HepG2 (cell line): ENCODE results near the gene CERT1. TPM values are rescaled to one million over a fixed set of nuclear protein-coding genes. Genes with fewer than 3 reads are reported as not detected.
"Not testable (repeated sequence)": the region's sequence is repeated elsewhere in the genome, so short reads cannot be mapped to it uniquely, and the experiment has no call there.

Experiments used
- ATAC-seq: fragments of 200-7000 bp; cut with Tn5 transposase; 3 replicates; pipeline ENCODE4 v1.9.1; 2020; ENCODE audit warnings: mild to moderate bottlenecking, moderate library complexity
- BruUV-seq: library from RNA; stranded (reverse); fragments of 400-500 nt; replicated peaks from 2 replicates; lab custom pipeline; 2021; lab: Mats Ljungman, UMichigan
- CTCF ChIA-PET: fragments of 300-600 bp; formaldehyde crosslinking; extraction: SDS; loops from one replicate; lab custom pipeline; 2021; ENCODE audit warnings: low total read pairs, inconsistent platforms, low intra/inter-chr PET ratio; lab: Yijun Ruan, JAX
- POLR2A ChIA-PET: fragments of 350-600 bp; sonication (Branson Sonifier 250); formaldehyde crosslinking; loops from one replicate; lab custom pipeline; 2020; ENCODE audit warnings: antibody characterized with exemption, inconsistent platforms; lab: Yijun Ruan, JAX
- DNase-seq: peaks from one replicate; pipeline ENCODE4 v3.0.0-alpha.2; 2015; ENCODE audit warnings: low spot score
- FAIRE-seq: peaks from 3 replicates; lab custom pipeline; 2011; peaks lifted over from hg19 to GRCh38; lab: Jason Lieb, UNC
- H2AFZ ChIP-seq: one replicate; pipeline ENCODE4 v1.6.1; 2011; ENCODE audit warnings: low read length, inconsistent platforms
- H3K27ac ChIP-seq: fragments of 300-600 bp; 3 replicates; pipeline ENCODE4 v1.8.0; 2011; ENCODE audit warnings: mixed run types, mild to moderate bottlenecking, mixed read lengths, low read length, inconsistent platforms; ENCODE audit not compliant: insufficient read depth; ENCODE audit errors: extremely low read length
- H3K27me3 ChIP-seq, 2 experiments: fragments of 200-600 bp in 1 of 2; 2 replicates in 1 of 2; 3 replicates in 1 of 2; pipeline versions ENCODE4 v1.6.0 to v1.8.0; 2011; ENCODE audit warnings: low read length in 2 of 2, mild to moderate bottlenecking in 2 of 2, moderate library complexity in 2 of 2, inconsistent platforms in 1 of 2; ENCODE audit not compliant: insufficient read depth in 2 of 2, control insufficient read depth in 1 of 2
- H3K36me3 ChIP-seq, 2 experiments: fragments of 200-600 bp in 1 of 2; replicated peaks in 1 of 2; 2 replicates in 1 of 2; 3 replicates in 1 of 2; pipeline versions ENCODE4 v1.5.1 to v1.8.0; 2011; ENCODE audit warnings: low read length in 2 of 2, inconsistent platforms in 1 of 2; ENCODE audit not compliant: insufficient read depth in 2 of 2, control insufficient read depth in 1 of 2
- H3K4me1 ChIP-seq: 2 replicates; pipeline ENCODE4 v1.5.1; 2012; ENCODE audit warnings: low read length, inconsistent platforms; ENCODE audit not compliant: insufficient read depth
- H3K4me2 ChIP-seq: 2 replicates; pipeline ENCODE4 v1.6.0; 2011; ENCODE audit warnings: low read depth, low read length, inconsistent platforms
- H3K4me3 ChIP-seq, 3 experiments: fragments of 200-600 bp in 1 of 3; sonication (generic), shearing (Covaris generic) in 1 of 3; replicated peaks in 1 of 3; 2 replicates each; pipeline ENCODE4 v1.5.1; 2011 to 2016; ENCODE audit warnings: low read length in 3 of 3, inconsistent platforms in 2 of 3, low read depth in 2 of 3, mild to moderate bottlenecking in 2 of 3, control low read depth in 1 of 3, mixed read lengths in 1 of 3; ENCODE audit not compliant: insufficient read depth in 1 of 3
- H3K79me2 ChIP-seq: one replicate; pipeline ENCODE4 v1.6.1; 2011; ENCODE audit warnings: low read length, inconsistent platforms; ENCODE audit not compliant: insufficient read depth
- H3K9ac ChIP-seq: 2 replicates; pipeline ENCODE4 v1.6.0; 2011; ENCODE audit warnings: mild to moderate bottlenecking, low read depth, low read length, inconsistent platforms; ENCODE audit not compliant: insufficient read depth
- H3K9me3 ChIP-seq: 2 replicates; pipeline ENCODE4 v1.5.1; 2012; ENCODE audit warnings: mild to moderate bottlenecking, low read length
- H4K20me1 ChIP-seq: 2 replicates; pipeline ENCODE4 v1.6.0; 2011; ENCODE audit warnings: inconsistent platforms, mild to moderate bottlenecking, low read length, moderate library complexity; ENCODE audit not compliant: insufficient read depth
- KDM2A ChIP-seq: sonication (generic); formaldehyde crosslinking; IDR thresholded peaks from 2 replicates; pipeline ENCODE4 v1.4.0; 2020; ENCODE audit warnings: low read depth, missing genetic modification reagents, borderline replicate concordance
- ZFP36L1 ChIP-seq: sonication (generic); formaldehyde crosslinking; IDR thresholded peaks from 2 replicates; pipeline ENCODE4 v1.8.0; 2022; ENCODE audit warnings: mild to moderate bottlenecking, missing genetic modification reagents, moderate library complexity
- WGBS: methylation state at CpG from one replicate; pipeline ENCODE4 v1.1.6; 2017; ENCODE audit warnings: low lambda C conversion rate; 5-methylcytosine and 5-hydroxymethylcytosine counted together
- in situ Hi-C: cut with HindIII; loops from 2 replicates; pipeline ENCODE4 v1.10.0; 2017; ENCODE audit warnings: low pct_unique_long_range_greater_than_20kb; ENCODE audit not compliant: extremely low pct_ligation_motif_present
- intact Hi-C: fragments of 100-400 bp; cut with micrococcal nuclease; formaldehyde crosslinking; loops from one replicate; pipeline ENCODE4 v1.10.0; 2022; ENCODE audit not compliant: unreplicated experiment
- polyA plus RNA-seq, 8 experiments: library from polyadenylated mRNA; depleted of rRNA in 3 of 8; stranded (reverse) in 7 of 8; unstranded in 1 of 8; fragments of >200 nt; fragmentation: Illumina TruSeq in 4 of 8; extraction: Trizol in 4 of 8; gene quantifications; 2 replicates each; pipeline versions ENCODE4 v1.2.1 to v1.2.3, GENCODE V29; 2011 to 2016; ENCODE audit warnings: low read depth in 4 of 8, missing spikeins in 1 of 8, mixed read lengths in 1 of 8; ENCODE audit not compliant: insufficient read depth in 1 of 8
- total RNA-seq, 5 experiments: library from RNA; depleted of rRNA; stranded (reverse); fragments of >200 nt; fragmentation: Illumina TruSeq; extraction: Trizol; gene quantifications; 2 replicates each; pipeline ENCODE4 v1.2.3, GENCODE V29; 2016; ENCODE audit warnings: low read depth in 1 of 5

Gene CERT1
- total and polyA plus RNA-seq, 2 of the 13 experiments (the other 11 are each of a cell fraction or from before 2014, with no cell fraction given), result 8.2 to 12.7 TPM

GRCh38 chr5:75491621-75492020, 19.8 kb downstream of the CERT1 start:
- H3K4me3 ChIP-seq, result no peak overlapping the region
- no peaks in the 10 kb centered on the region for H3K27me3 ChIP-seq
- FAIRE-seq (no peak), DNase-seq (no peak), ATAC-seq (no peak)
- H3K79me2 ChIP-seq, result peaks cover 11% of the 10 kb centered on the region
- 95% methylated on average over 2 of the region's 2 CpGs for WGBS
- ChIA-PET POLR2A (no interaction called here), CTCF (no interaction called here)
- no peaks in the 10 kb centered on the region for H3K4me1 ChIP-seq
- H3K27ac ChIP-seq, result no peak overlapping the region
- peaks cover 1 to 11% of the 10 kb centered on the region in 2 experiments; a peak in 2 of 5 replicates for H3K36me3 ChIP-seq
- H4K20me1 ChIP-seq, result no peaks in the 10 kb centered on the region
- intact Hi-C loops (no loop called here), in situ Hi-C loops (no loop called here)
- no peak overlapping the region for H3K4me2 ChIP-seq
- H3K9me3 ChIP-seq, result no peaks in the 10 kb centered on the region
- H2AFZ ChIP-seq, result no peak overlapping the region
- no peak overlapping the region for H3K9ac ChIP-seq
- BruUV-seq, result no TSS peak
- no peak for TF ChIP-seq KDM2A (CRISPR knock-in tag)
- TF ChIP-seq ZFP36L1 (CRISPR knock-in tag), result no peak

- intact Hi-C loops, H3K9ac ChIP-seq, H3K9me3 ChIP-seq, in situ Hi-C loops, H3K4me2 ChIP-seq, FAIRE-seq, POLR2A ChIA-PET, H3K36me3 ChIP-seq, H2AFZ ChIP-seq, ATAC-seq, H3K4me3 ChIP-seq, CTCF ChIA-PET, H3K27ac ChIP-seq, H3K4me1 ChIP-seq, BruUV-seq, H3K27me3 ChIP-seq, H4K20me1 ChIP-seq, DNase-seq: not testable (repeated sequence)
- H3K79me2 ChIP-seq, result peaks cover 26% of the 10 kb centered on the region
- WGBS, result 97% methylated on average over 6 of the region's 6 CpGs
Observed at GRCh38 chr5:75489847-75490246, 21.6 kb downstream of the CERT1 start.
